Measurements from ENCODE around the gene GDF11. TPM values are rescaled to one million over a fixed set of nuclear protein-coding genes. Genes with fewer than 3 reads are reported as not detected.

GDF11 gene
- total and polyA plus RNA-seq, 2 of the 8 experiments (the other 6 are each of a cell fraction or from before 2014, with no cell fraction given), result 12.1 to 15.1 TPM

- H2AFZ ChIP-seq (ENCODE audit: low read length), result no peak overlapping the region
- H2BK5ac ChIP-seq (ENCODE audit: low read depth, low read length), result no peak overlapping the region
- no peak overlapping the region for H3K23ac ChIP-seq (ENCODE audit: insufficient read length)
- no peaks in the 10 kb centered on the region for H3K23me2 ChIP-seq (ENCODE audit: low read depth, low read length)
- H4K20me1 ChIP-seq (replicated peaks in 1 of 2; ENCODE audit: control insufficient read depth in 1 of 2, insufficient read depth in 2 of 2, low read length in 2 of 2), result peaks cover 0 to 2% of the 10 kb centered on the region in 2 experiments
- no peak overlapping the region for H4K8ac ChIP-seq (ENCODE audit: extremely low read depth, insufficient read depth, low read length)
- H2BK20ac ChIP-seq (ENCODE audit: low read length), result no peak overlapping the region
- H3K18ac ChIP-seq (ENCODE audit: extremely low read depth, low read length), result no peak overlapping the region
- no peak for TF ChIP-seq RXRA (IDR thresholded peaks at IDR 0.05; ENCODE audit: insufficient read depth, low read depth, low read length)
- TF ChIP-seq SP1 (IDR thresholded peaks at IDR 0.05; ENCODE audit: low read depth, low read length), result no peak
- TF ChIP-seq SAP30 (IDR thresholded peaks at IDR 0.05; ENCODE audit: insufficient read depth, insufficient replicate concordance, low read length), result no peak
- TF ChIP-seq KDM5A (IDR thresholded peaks at IDR 0.05; ENCODE audit: low read length), result no peak
- TF ChIP-seq SIRT6 (IDR thresholded peaks at IDR 0.05; ENCODE audit: low read length), result no peak
- TF ChIP-seq EGR1 (IDR thresholded peaks at IDR 0.05; ENCODE audit: borderline replicate concordance, low read depth, low read length), result no peak
- no peak for TF ChIP-seq SUZ12 (IDR thresholded peaks at IDR 0.05; ENCODE audit: low read length)
- no peak overlapping the region for H2AK5ac ChIP-seq (ENCODE audit: low read depth, low read length)
- H3K79me1 ChIP-seq (ENCODE audit: low read depth, low read length), result no peaks in the 10 kb centered on the region
- H4K5ac ChIP-seq (ENCODE audit: insufficient read length, low read depth, low read length), result no peak overlapping the region
- 92% methylated on average over 2 of the region's 2 CpGs; no CpG with 5 or more reads in 1 of the 2 experiments for WGBS, 2 experiments (ENCODE audit: extremely low coverage in 1 of 2, insufficient coverage in 1 of 2, insufficient read length in 1 of 2, insufficient replicate concordance in 2 of 2, low coverage in 1 of 2, low lambda C conversion rate in 2 of 2, missing lambda C conversion rate in 1 of 2)
- H3K14ac ChIP-seq (ENCODE audit: insufficient read length), result no peak overlapping the region
- H2BK120ac ChIP-seq (replicated peaks; ENCODE audit: low read depth, low read length), result no peak overlapping the region
- peaks cover 4 to 75% (median 47%) of the 10 kb centered on the region in 4 experiments; a peak in 7 of 8 replicates for H3K36me3 ChIP-seq (ENCODE audit: control insufficient read depth in 2 of 4, insufficient read depth in 4 of 4, low read length in 3 of 4)
- no peak overlapping the region for H3K56ac ChIP-seq (replicated peaks; ENCODE audit: insufficient read length, low read depth, low read length)
- H3K4ac ChIP-seq (replicated peaks; ENCODE audit: insufficient read length, low read depth, low read length), result no peak overlapping the region
- H2BK15ac ChIP-seq (ENCODE audit: low read length), result no peak overlapping the region
- no peaks in the 10 kb centered on the region for H3K79me2 ChIP-seq (ENCODE audit: control insufficient read depth in 1 of 2, insufficient read depth in 2 of 2, low read length in 2 of 2)
- no peaks in the 10 kb centered on the region for H3K4me1 ChIP-seq (replicated peaks in 1 of 4; ENCODE audit: control insufficient read depth in 3 of 4, insufficient read depth in 4 of 4, low read length in 3 of 4)
- no peak overlapping the region for H3K27ac ChIP-seq (ENCODE audit: low read depth, low read length)
- no peak overlapping the region for H3K9ac ChIP-seq (replicated peaks in 1 of 4; ENCODE audit: extremely low read depth in 1 of 4, low read depth in 3 of 4, low read length in 3 of 4)
- H3K4me2 ChIP-seq (ENCODE audit: insufficient read depth in 1 of 2, low read depth in 2 of 2, low read length in 2 of 2), result no peak overlapping the region
- POLR2A ChIA-PET (ENCODE audit: partially characterized antibody), result interaction anchor here (0.7 to 46.5 kb wide), 3 partner anchors 18 to 64 kb away, joined by 3 to 809 read pairs (median 4); partner anchors contain the start of genes CD63 and GDF11
- CTCF ChIA-PET (ENCODE audit: partially characterized antibody), result interaction anchor here (0.6 to 9.8 kb wide), 7 partner anchors 11 to 107 kb away, joined by 3 to 145 read pairs (median 4); no protein-coding TSS in a partner anchor
- H4K91ac ChIP-seq (replicated peaks; ENCODE audit: insufficient read length, low read length), result no peak overlapping the region
- DNase-seq (ENCODE audit: low read depth in 1 of 2, low spot score in 2 of 2), result no peak
- no peaks in the 10 kb centered on the region for H3K27me3 ChIP-seq (replicated peaks in 1 of 4; ENCODE audit: control insufficient read depth in 3 of 4, extremely low read depth in 1 of 4, insufficient read depth in 3 of 4, low read length in 3 of 4)
- no peak overlapping the region for H3K4me3 ChIP-seq (ENCODE audit: extremely low read depth in 1 of 4, insufficient read depth in 2 of 4, low read depth in 3 of 4, low read length in 4 of 4)
- no peak for FAIRE-seq
- no peaks in the 10 kb centered on the region for H3K9me3 ChIP-seq (ENCODE audit: insufficient read depth in 2 of 2, low read depth in 1 of 2, low read length in 1 of 2)
- H2BK12ac ChIP-seq (ENCODE audit: low read depth, low read length), result no peak overlapping the region
These were observed 46.2 kb downstream of the GDF11 start for GRCh38 chr12:55789171-55789570.

All from H1 (cell line).